A673 (cell line): ENCODE measurements around the gene SPG7. TPM values are rescaled to one million over a fixed set of nuclear protein-coding genes. Genes with fewer than 3 reads are reported as not detected.

Experiments used
- BruUV-seq: library from RNA; stranded (reverse); fragments of 400-500 nt; replicated peaks from 2 replicates; lab custom pipeline; 2021; lab: Mats Ljungman, UMichigan
- CTCF ChIA-PET: fragments of 300-600 bp; sonication (Branson Sonifier 250); formaldehyde crosslinking; loops from one replicate; lab custom pipeline; 2022; ENCODE audit warnings: antibody characterized with exemption; lab: Charles Lee
- POLR2A ChIA-PET: fragments of 300-600 bp; sonication (Branson Sonifier 250); formaldehyde crosslinking; loops from one replicate; lab custom pipeline; 2022; ENCODE audit warnings: antibody characterized with exemption; ENCODE audit not compliant: low non-redundant PET; lab: Charles Lee
- DNase-seq: peaks from one replicate; pipeline ENCODE4 v3.0.0-alpha.2; 2015; ENCODE audit warnings: low spot score
- H3K27ac ChIP-seq: fragments of 200-600 bp; sonication (generic); 2 replicates; pipeline ENCODE4 v1.5.1; 2016; ENCODE audit warnings: mixed run types, low read depth, mild to moderate bottlenecking, mixed read lengths, antibody characterized with exemption, low read length; ENCODE audit not compliant: poor library complexity, severe bottlenecking
- H3K27me3 ChIP-seq: fragments of 200-600 bp; sonication (generic); replicated peaks from 2 replicates; pipeline ENCODE4 v1.6.1; 2017; ENCODE audit warnings: mixed run types, low read depth, mild to moderate bottlenecking, mixed read lengths, antibody characterized with exemption, low read length; ENCODE audit not compliant: insufficient read depth, poor library complexity
- H3K36me3 ChIP-seq: fragments of 200-600 bp; sonication (generic); 2 replicates; pipeline ENCODE4 v1.6.1; 2016; ENCODE audit warnings: mixed run types, mild to moderate bottlenecking, mixed read lengths, antibody characterized with exemption, low read length; ENCODE audit not compliant: insufficient read depth, poor library complexity, severe bottlenecking
- H3K4me1 ChIP-seq: fragments of 200-600 bp; sonication (generic); 2 replicates; pipeline ENCODE4 v1.6.1; 2017; ENCODE audit warnings: mixed run types, mild to moderate bottlenecking, mixed read lengths, antibody characterized with exemption, low read length; ENCODE audit not compliant: insufficient read depth, poor library complexity, severe bottlenecking
- H3K4me3 ChIP-seq: fragments of 200-600 bp; sonication (generic); 2 replicates; pipeline ENCODE4 v1.5.1; 2016; ENCODE audit warnings: low read depth, mixed run types, mild to moderate bottlenecking, mixed read lengths, low read length; ENCODE audit not compliant: poor library complexity, severe bottlenecking
- H3K9me3 ChIP-seq: fragments of 200-600 bp; sonication (generic); 2 replicates; pipeline ENCODE4 v1.6.1; 2016; ENCODE audit warnings: mixed run types, low read depth, mild to moderate bottlenecking, mixed read lengths, antibody characterized with exemption, low read length; ENCODE audit not compliant: poor library complexity, severe bottlenecking
- EZH2 ChIP-seq: fragments of 200-600 bp; sonication (generic); IDR thresholded peaks from 2 replicates; pipeline ENCODE4 v1.6.1; 2017; ENCODE audit warnings: borderline replicate concordance, low read depth, mild to moderate bottlenecking, mixed read lengths, antibody characterized with exemption, low read length; ENCODE audit not compliant: poor library complexity, severe bottlenecking
- intact Hi-C: fragments of 100-400 bp; cut with micrococcal nuclease; formaldehyde crosslinking; loops from one replicate; pipeline ENCODE4 v1.10.0; 2022; ENCODE audit not compliant: unreplicated experiment
- total RNA-seq: library from RNA; stranded (reverse); gene quantifications from 2 replicates; pipeline ENCODE4 v1.2.3, GENCODE V29; 2021
- TF ChIP-seq, protein P1 (sequence below): fragments of 300-800, 200-600 bp; sonication (generic); conservative IDR thresholded peaks from 2 replicates; pipeline ENCODE4 v1.5.1; 2017; ENCODE audit warnings: low read depth, mild to moderate bottlenecking, antibody characterized with exemption, low read length, moderate library complexity, mixed read lengths

Gene SPG7
- total RNA-seq, 1 experiment from 2014 or later: 113 TPM

DNA sequence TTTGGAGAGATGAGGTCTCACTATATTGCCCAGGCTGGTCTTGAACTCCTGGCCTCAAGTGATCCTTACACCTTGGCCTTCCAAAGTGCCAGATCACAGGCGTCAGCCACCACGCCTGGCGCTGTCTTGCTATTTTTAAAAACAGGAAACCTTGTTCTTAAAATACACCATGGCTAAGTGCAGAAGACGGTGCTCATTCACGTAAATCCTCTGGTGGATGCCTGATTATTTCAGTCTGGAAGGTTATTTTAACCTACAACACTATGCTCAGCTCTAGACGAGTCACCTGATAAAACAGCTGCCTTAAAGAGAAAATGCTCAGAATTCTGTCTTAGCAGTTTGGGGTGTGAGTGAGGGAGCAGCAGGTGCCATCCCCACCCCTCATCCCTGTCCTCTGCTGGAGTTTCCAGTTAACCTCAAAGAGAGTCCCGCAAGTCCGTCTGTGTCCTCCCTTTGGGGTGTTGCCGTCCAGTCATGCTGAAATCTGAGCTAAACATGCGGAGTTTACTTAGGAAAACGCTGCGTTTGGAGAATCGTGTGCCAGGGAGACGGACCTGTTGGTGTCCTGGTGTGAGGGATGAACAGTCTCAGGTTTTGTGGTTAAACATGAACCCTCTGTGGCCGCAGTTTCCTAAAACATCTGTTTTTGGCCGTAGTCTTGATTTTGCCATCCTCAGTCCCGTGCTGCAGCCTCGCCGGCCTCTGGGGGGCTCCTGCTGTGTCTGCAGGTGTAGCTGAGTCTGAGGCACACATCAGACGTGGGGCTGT lies 17.1 kb downstream of the SPG7 start:
- intact Hi-C loops: no loop called here
- CTCF ChIA-PET: no interaction called here
- no TSS peak for BruUV-seq
- H3K4me3 ChIP-seq: no peak overlapping the region
- no peak for DNase-seq
- H3K9me3 ChIP-seq: no peaks in the 10 kb centered on the region
- POLR2A ChIA-PET: no interaction called here
- H3K4me1 ChIP-seq: no peaks in the 10 kb centered on the region
- no peaks in the 10 kb centered on the region for H3K27me3 ChIP-seq
- H3K36me3 ChIP-seq: peaks cover 61% of the 10 kb centered on the region
- TF ChIP-seq, protein P1, sequence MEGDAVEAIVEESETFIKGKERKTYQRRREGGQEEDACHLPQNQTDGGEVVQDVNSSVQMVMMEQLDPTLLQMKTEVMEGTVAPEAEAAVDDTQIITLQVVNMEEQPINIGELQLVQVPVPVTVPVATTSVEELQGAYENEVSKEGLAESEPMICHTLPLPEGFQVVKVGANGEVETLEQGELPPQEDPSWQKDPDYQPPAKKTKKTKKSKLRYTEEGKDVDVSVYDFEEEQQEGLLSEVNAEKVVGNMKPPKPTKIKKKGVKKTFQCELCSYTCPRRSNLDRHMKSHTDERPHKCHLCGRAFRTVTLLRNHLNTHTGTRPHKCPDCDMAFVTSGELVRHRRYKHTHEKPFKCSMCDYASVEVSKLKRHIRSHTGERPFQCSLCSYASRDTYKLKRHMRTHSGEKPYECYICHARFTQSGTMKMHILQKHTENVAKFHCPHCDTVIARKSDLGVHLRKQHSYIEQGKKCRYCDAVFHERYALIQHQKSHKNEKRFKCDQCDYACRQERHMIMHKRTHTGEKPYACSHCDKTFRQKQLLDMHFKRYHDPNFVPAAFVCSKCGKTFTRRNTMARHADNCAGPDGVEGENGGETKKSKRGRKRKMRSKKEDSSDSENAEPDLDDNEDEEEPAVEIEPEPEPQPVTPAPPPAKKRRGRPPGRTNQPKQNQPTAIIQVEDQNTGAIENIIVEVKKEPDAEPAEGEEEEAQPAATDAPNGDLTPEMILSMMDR: no peak
- no peak for TF ChIP-seq EZH2
- no peak overlapping the region for H3K27ac ChIP-seq

DNA sequence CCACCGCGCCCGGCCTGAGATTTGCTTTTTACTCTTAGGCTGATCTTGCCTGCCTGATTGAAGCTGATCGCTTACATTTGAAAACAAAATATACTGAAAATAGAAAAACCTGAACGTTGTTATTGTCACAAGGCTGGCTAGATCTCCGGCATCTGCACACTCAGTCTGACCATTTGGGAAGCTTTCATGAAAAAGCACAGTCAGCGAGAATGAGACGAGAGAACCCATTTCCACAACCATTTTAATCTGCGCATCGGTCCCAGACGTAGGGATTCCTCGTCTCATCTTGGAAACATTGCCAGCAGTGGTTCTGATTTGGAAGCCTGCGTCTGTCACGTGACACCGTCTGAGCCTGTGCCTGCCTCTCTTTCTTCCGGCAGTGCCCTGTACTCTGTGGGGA lies 20.9 kb downstream of the SPG7 start:
- H3K27me3 ChIP-seq: no peaks in the 10 kb centered on the region
- TF ChIP-seq, protein P1: no peak
- TF ChIP-seq EZH2: no peak
- H3K9me3 ChIP-seq: no peaks in the 10 kb centered on the region
- no peak overlapping the region for H3K4me3 ChIP-seq
- peaks cover 52% of the 10 kb centered on the region for H3K36me3 ChIP-seq
- BruUV-seq: no TSS peak
- H3K27ac ChIP-seq: no peak overlapping the region
- H3K4me1 ChIP-seq: no peaks in the 10 kb centered on the region
- intact Hi-C loops: no loop called here
- no peak for DNase-seq
- POLR2A ChIA-PET: no interaction called here
- CTCF ChIA-PET: interaction anchor here (0.7 to 1.2 kb wide), 2 partner anchors 28 to 397 kb away, joined by 3 to 12 read pairs; no protein-coding TSS in a partner anchor

DNA sequence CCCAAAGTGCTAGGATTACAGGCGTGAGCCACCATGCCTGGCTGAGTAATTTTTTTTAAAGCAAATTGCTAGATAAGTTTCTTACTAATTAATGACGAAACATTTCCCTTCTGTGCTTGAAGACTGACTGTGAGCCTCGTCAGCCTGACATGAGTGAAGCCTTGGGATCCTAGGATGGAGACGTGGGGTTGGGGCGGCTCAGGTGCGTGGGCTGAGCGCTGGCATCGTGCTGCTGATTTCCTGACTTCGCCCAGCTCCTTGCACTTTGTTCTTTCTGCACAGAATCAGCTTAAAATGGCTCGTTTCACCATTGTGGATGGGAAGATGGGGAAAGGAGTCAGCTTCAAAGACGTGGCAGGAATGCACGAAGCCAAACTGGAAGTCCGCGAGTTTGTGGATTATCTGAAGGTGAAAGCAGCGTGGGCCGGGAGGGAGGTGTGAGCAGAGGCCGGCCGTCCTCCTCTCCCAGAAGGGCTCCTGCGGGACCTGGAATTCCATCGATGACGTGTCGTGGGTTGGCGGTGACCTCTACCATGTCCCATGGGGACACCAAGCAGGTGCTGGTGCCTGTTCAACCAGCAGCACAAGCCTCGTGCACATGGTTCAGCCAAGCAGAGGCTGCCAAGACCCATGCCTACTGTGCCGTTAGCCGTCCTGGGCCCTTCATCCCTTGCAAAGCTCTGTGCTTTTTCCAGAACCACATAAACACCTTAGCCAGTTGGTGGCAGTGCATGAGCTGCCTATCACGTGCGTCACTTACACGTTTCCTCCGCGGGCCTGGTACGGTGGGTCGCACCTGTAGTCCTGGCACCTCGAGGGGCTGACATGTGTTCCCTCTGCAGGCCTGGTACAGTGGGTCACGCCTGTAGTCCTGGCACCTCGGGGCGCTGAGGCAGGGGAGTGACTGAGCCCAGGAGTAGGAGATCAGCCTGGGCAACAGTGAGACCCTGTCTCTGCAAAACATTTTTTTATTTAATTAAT lies 22.5 kb downstream of the SPG7 start:
- no peaks in the 10 kb centered on the region for H3K9me3 ChIP-seq
- no peaks in the 10 kb centered on the region for H3K4me1 ChIP-seq
- peaks cover 52% of the 10 kb centered on the region for H3K36me3 ChIP-seq
- intact Hi-C loops: no loop called here
- CTCF ChIA-PET: no interaction called here
- TF ChIP-seq, protein P1: no peak
- no peak for TF ChIP-seq EZH2
- H3K27ac ChIP-seq: no peak overlapping the region
- H3K4me3 ChIP-seq: no peak overlapping the region
- no peaks in the 10 kb centered on the region for H3K27me3 ChIP-seq
- BruUV-seq: no TSS peak
- POLR2A ChIA-PET: no interaction called here
- DNase-seq: no peak
